ENCODE measurements around the gene TMEM129.

Gene TMEM129

GRCh38 chr4:1741208-1741607 lies 20.1 kb upstream of the TMEM129 start:
- no peak overlapping the region for H2AFZ ChIP-seq (ENCODE audit: low read length, unreplicated experiment)
- H3K4me3 ChIP-seq (ENCODE audit: low read depth, low read length): no peak overlapping the region
- H3K4me1 ChIP-seq (ENCODE audit: control insufficient read depth, insufficient read depth, low read length, unreplicated experiment): no peaks in the 10 kb centered on the region
- H3K79me2 ChIP-seq (ENCODE audit: control insufficient read depth, insufficient read depth, low read length, unreplicated experiment): no peaks in the 10 kb centered on the region
- peaks cover 32% of the 10 kb centered on the region for H3K36me3 ChIP-seq (ENCODE audit: insufficient read depth, low read length)
- no peak overlapping the region for H3K27ac ChIP-seq (ENCODE audit: low read depth, low read length)
- H3K27me3 ChIP-seq (ENCODE audit: insufficient read depth, low read length): no peaks in the 10 kb centered on the region

GRCh38 chr4:1740021-1740545 lies 19.0 kb upstream of the TMEM129 start:
- H3K36me3 ChIP-seq (ENCODE audit: insufficient read depth, low read length): peaks cover 41% of the 10 kb centered on the region
- H3K4me3 ChIP-seq (ENCODE audit: low read depth, low read length): no peak overlapping the region
- H2AFZ ChIP-seq (ENCODE audit: low read length, unreplicated experiment): no peak overlapping the region
- no peak overlapping the region for H3K27ac ChIP-seq (ENCODE audit: low read depth, low read length)
- H3K4me1 ChIP-seq (ENCODE audit: control insufficient read depth, insufficient read depth, low read length, unreplicated experiment): no peaks in the 10 kb centered on the region
- no peaks in the 10 kb centered on the region for H3K79me2 ChIP-seq (ENCODE audit: control insufficient read depth, insufficient read depth, low read length, unreplicated experiment)
- no peaks in the 10 kb centered on the region for H3K27me3 ChIP-seq (ENCODE audit: insufficient read depth, low read length)

GRCh38 chr4:1739358-1739757 lies 18.2 kb upstream of the TMEM129 start:
- peaks cover 47% of the 10 kb centered on the region for H3K36me3 ChIP-seq (ENCODE audit: insufficient read depth, low read length)
- no peak overlapping the region for H3K4me3 ChIP-seq (ENCODE audit: low read depth, low read length)

GRCh38 chr4:1738410-1738809 lies 17.3 kb upstream of the TMEM129 start:
- Histone ChIP-seq H3K4me1 (ENCODE audit: control insufficient read depth, insufficient read depth, low read length, unreplicated experiment) (no peaks in the 10 kb centered on the region), H2AFZ (ENCODE audit: low read length, unreplicated experiment) (no peak overlapping the region), H3K27ac (ENCODE audit: low read depth, low read length) (no peak overlapping the region), H3K27me3 (ENCODE audit: insufficient read depth, low read length) (no peaks in the 10 kb centered on the region), H3K4me3 (ENCODE audit: low read depth, low read length) (no peak overlapping the region), H3K79me2 (ENCODE audit: control insufficient read depth, insufficient read depth, low read length, unreplicated experiment) (peaks cover 3% of the 10 kb centered on the region), H3K36me3 (ENCODE audit: insufficient read depth, low read length) (peaks cover 48% of the 10 kb centered on the region)

More at GRCh38 chr4:1739358-1739757, 18.2 kb upstream of the TMEM129 start:
- Histone ChIP-seq H3K27ac (ENCODE audit: low read depth, low read length) (no peak overlapping the region), H2AFZ (ENCODE audit: low read length, unreplicated experiment) (no peak overlapping the region), H3K27me3 (ENCODE audit: insufficient read depth, low read length) (no peaks in the 10 kb centered on the region), H3K4me1 (ENCODE audit: control insufficient read depth, insufficient read depth, low read length, unreplicated experiment) (no peaks in the 10 kb centered on the region), H3K79me2 (ENCODE audit: control insufficient read depth, insufficient read depth, low read length, unreplicated experiment) (peaks cover 2% of the 10 kb centered on the region)

GRCh38 chr4:1737666-1738065 lies 16.5 kb upstream of the TMEM129 start:
- Histone ChIP-seq H3K4me3 (ENCODE audit: low read depth, low read length) (no peak overlapping the region), H3K27me3 (ENCODE audit: insufficient read depth, low read length) (no peaks in the 10 kb centered on the region), H2AFZ (ENCODE audit: low read length, unreplicated experiment) (no peak overlapping the region), H3K36me3 (ENCODE audit: insufficient read depth, low read length) (peaks cover 56% of the 10 kb centered on the region), H3K27ac (ENCODE audit: low read depth, low read length) (no peak overlapping the region), H3K79me2 (ENCODE audit: control insufficient read depth, insufficient read depth, low read length, unreplicated experiment) (peaks cover 7% of the 10 kb centered on the region), H3K4me1 (ENCODE audit: control insufficient read depth, insufficient read depth, low read length, unreplicated experiment) (no peaks in the 10 kb centered on the region)

- H3K4me1 ChIP-seq (ENCODE audit: control insufficient read depth, insufficient read depth, low read length, unreplicated experiment): no peaks in the 10 kb centered on the region
- no peak overlapping the region for H3K4me3 ChIP-seq (ENCODE audit: low read depth, low read length)
- H2AFZ ChIP-seq (ENCODE audit: low read length, unreplicated experiment): no peak overlapping the region
- peaks cover 62% of the 10 kb centered on the region for H3K36me3 ChIP-seq (ENCODE audit: insufficient read depth, low read length)
- no peak overlapping the region for H3K27ac ChIP-seq (ENCODE audit: low read depth, low read length)
- no peaks in the 10 kb centered on the region for H3K27me3 ChIP-seq (ENCODE audit: insufficient read depth, low read length)
- H3K79me2 ChIP-seq (ENCODE audit: control insufficient read depth, insufficient read depth, low read length, unreplicated experiment): peaks cover 12% of the 10 kb centered on the region
Measured at GRCh38 chr4:1736812-1737211, 15.7 kb upstream of the TMEM129 start.

- H3K4me1 ChIP-seq (ENCODE audit: control insufficient read depth, insufficient read depth, low read length, unreplicated experiment): no peaks in the 10 kb centered on the region
- peaks cover 25% of the 10 kb centered on the region for H3K79me2 ChIP-seq (ENCODE audit: control insufficient read depth, insufficient read depth, low read length, unreplicated experiment)
- H3K27ac ChIP-seq (ENCODE audit: low read depth, low read length): no peak overlapping the region
- no peak overlapping the region for H2AFZ ChIP-seq (ENCODE audit: low read length, unreplicated experiment)
- H3K36me3 ChIP-seq (ENCODE audit: insufficient read depth, low read length): peaks cover 72% of the 10 kb centered on the region
- H3K4me3 ChIP-seq (ENCODE audit: low read depth, low read length): no peak overlapping the region
- H3K27me3 ChIP-seq (ENCODE audit: insufficient read depth, low read length): no peaks in the 10 kb centered on the region
Measured at GRCh38 chr4:1735215-1735614, 14.1 kb upstream of the TMEM129 start.

- no peak overlapping the region for H3K4me3 ChIP-seq (ENCODE audit: low read depth, low read length)
- peaks cover 45% of the 10 kb centered on the region for H3K79me2 ChIP-seq (ENCODE audit: control insufficient read depth, insufficient read depth, low read length, unreplicated experiment)
- H3K36me3 ChIP-seq (ENCODE audit: insufficient read depth, low read length): peaks cover 63% of the 10 kb centered on the region
- H3K4me1 ChIP-seq (ENCODE audit: control insufficient read depth, insufficient read depth, low read length, unreplicated experiment): peaks cover 11% of the 10 kb centered on the region
- H2AFZ ChIP-seq (ENCODE audit: low read length, unreplicated experiment): no peak overlapping the region
- H3K27me3 ChIP-seq (ENCODE audit: insufficient read depth, low read length): no peaks in the 10 kb centered on the region
- no peak overlapping the region for H3K27ac ChIP-seq (ENCODE audit: low read depth, low read length)
Measured at GRCh38 chr4:1732911-1733310, 11.8 kb upstream of the TMEM129 start.

- Histone ChIP-seq H3K27ac (ENCODE audit: low read depth, low read length) (no peak overlapping the region), H3K79me2 (ENCODE audit: control insufficient read depth, insufficient read depth, low read length, unreplicated experiment) (peaks cover 50% of the 10 kb centered on the region), H3K27me3 (ENCODE audit: insufficient read depth, low read length) (no peaks in the 10 kb centered on the region), H3K36me3 (ENCODE audit: insufficient read depth, low read length) (peaks cover 48% of the 10 kb centered on the region), H3K4me3 (ENCODE audit: low read depth, low read length) (no peak overlapping the region), H2AFZ (ENCODE audit: low read length, unreplicated experiment) (no peak overlapping the region), H3K4me1 (ENCODE audit: control insufficient read depth, insufficient read depth, low read length, unreplicated experiment) (peaks cover 26% of the 10 kb centered on the region)
Measured at GRCh38 chr4:1731180-1731579, 10.1 kb upstream of the TMEM129 start.

GRCh38 chr4:1730532-1731135 lies 9.5 kb upstream of the TMEM129 start:
- Histone ChIP-seq H3K79me2 (ENCODE audit: control insufficient read depth, insufficient read depth, low read length, unreplicated experiment) (peaks cover 55% of the 10 kb centered on the region), H3K4me1 (ENCODE audit: control insufficient read depth, insufficient read depth, low read length, unreplicated experiment) (peaks cover 26% of the 10 kb centered on the region), H3K27ac (ENCODE audit: low read depth, low read length) (no peak overlapping the region), H3K27me3 (ENCODE audit: insufficient read depth, low read length) (no peaks in the 10 kb centered on the region), H2AFZ (ENCODE audit: low read length, unreplicated experiment) (no peak overlapping the region), H3K4me3 (ENCODE audit: low read depth, low read length) (no peak overlapping the region), H3K36me3 (ENCODE audit: insufficient read depth, low read length) (peaks cover 46% of the 10 kb centered on the region)

All from ACC112 (cell line).